ENCODE data around the gene RBM14.

Gene RBM14

GRCh38 chr11:66617155-66617834 lies 865 bp downstream of the RBM14 start:
- Histone ChIP-seq H3K9ac (ENCODE audit: low read depth in 1 of 2, low read length in 2 of 2) (peak overlapping the region; percentile 94 to 98), H3K4me3 (ENCODE audit: low read depth in 1 of 2, low read length in 2 of 2) (peak overlapping the region; percentile 97 to 100), H3K27me3 (ENCODE audit: control insufficient read depth in 1 of 2, insufficient read depth in 2 of 2, low read length in 2 of 2) (no peaks in the 10 kb centered on the region), H3K27ac (ENCODE audit: low read depth, low read length) (peak overlapping the region; percentile 93), H3K4me1 (ENCODE audit: control insufficient read depth in 1 of 2, insufficient read depth in 2 of 2, low read length in 2 of 2) (peaks cover 21 to 38% of the 10 kb centered on the region in 2 donors), H3K36me3 (ENCODE audit: control insufficient read depth in 1 of 2, insufficient read depth in 2 of 2, low read length in 2 of 2) (peaks cover 0 to 7% of the 10 kb centered on the region in 2 donors), H3K9me3 (ENCODE audit: control insufficient read depth in 1 of 2, low read length in 2 of 2) (no peaks in the 10 kb centered on the region)

GRCh38 chr11:66619080-66619554 lies 2.7 kb downstream of the RBM14 start:
- Histone ChIP-seq H3K4me1 (ENCODE audit: control insufficient read depth in 1 of 2, insufficient read depth in 2 of 2, low read length in 2 of 2) (peaks cover 31 to 56% of the 10 kb centered on the region in 2 donors), H3K9ac (ENCODE audit: low read depth in 1 of 2, low read length in 2 of 2) (peak overlapping the region in 1 of 2 donors; percentile 94), H3K27me3 (ENCODE audit: control insufficient read depth in 1 of 2, insufficient read depth in 2 of 2, low read length in 2 of 2) (no peaks in the 10 kb centered on the region), H3K4me3 (ENCODE audit: low read depth in 1 of 2, low read length in 2 of 2) (peak overlapping the region; percentile 97 to 100), H3K9me3 (ENCODE audit: control insufficient read depth in 1 of 2, low read length in 2 of 2) (no peaks in the 10 kb centered on the region), H3K27ac (ENCODE audit: low read depth, low read length) (peak overlapping the region; percentile 65), H3K36me3 (ENCODE audit: control insufficient read depth in 1 of 2, insufficient read depth in 2 of 2, low read length in 2 of 2) (peaks cover 11 to 25% of the 10 kb centered on the region in 2 donors)

GRCh38 chr11:66624450-66624849 lies 8.0 kb downstream of the RBM14 start:
- H3K9ac ChIP-seq (ENCODE audit: low read depth in 1 of 2, low read length in 2 of 2) = no peak overlapping the region

GRCh38 chr11:66625041-66625751 lies 8.8 kb downstream of the RBM14 start:
- Histone ChIP-seq H3K27me3 (ENCODE audit: control insufficient read depth in 1 of 2, insufficient read depth in 2 of 2, low read length in 2 of 2) (no peaks in the 10 kb centered on the region), H3K27ac (ENCODE audit: low read depth, low read length) (no peak overlapping the region), H3K9me3 (ENCODE audit: control insufficient read depth in 1 of 2, low read length in 2 of 2) (no peaks in the 10 kb centered on the region), H3K4me3 (ENCODE audit: low read depth in 1 of 2, low read length in 2 of 2) (no peak overlapping the region), H3K4me1 (ENCODE audit: control insufficient read depth in 1 of 2, insufficient read depth in 2 of 2, low read length in 2 of 2) (peaks cover 18 to 40% of the 10 kb centered on the region in 2 donors), H3K36me3 (ENCODE audit: control insufficient read depth in 1 of 2, insufficient read depth in 2 of 2, low read length in 2 of 2) (peaks cover 53 to 85% of the 10 kb centered on the region in 2 donors), H3K9ac (ENCODE audit: low read depth in 1 of 2, low read length in 2 of 2) (no peak overlapping the region)

More at GRCh38 chr11:66624450-66624849, 8.0 kb downstream of the RBM14 start:
- H3K4me1 ChIP-seq (ENCODE audit: control insufficient read depth in 1 of 2, insufficient read depth in 2 of 2, low read length in 2 of 2) = peaks cover 18 to 44% of the 10 kb centered on the region in 2 donors
- no peak overlapping the region for H3K27ac ChIP-seq (ENCODE audit: low read depth, low read length)
- no peak overlapping the region for H3K4me3 ChIP-seq (ENCODE audit: low read depth in 1 of 2, low read length in 2 of 2)
- no peaks in the 10 kb centered on the region for H3K9me3 ChIP-seq (ENCODE audit: control insufficient read depth in 1 of 2, low read length in 2 of 2)
- H3K36me3 ChIP-seq (ENCODE audit: control insufficient read depth in 1 of 2, insufficient read depth in 2 of 2, low read length in 2 of 2) = peaks cover 51 to 78% of the 10 kb centered on the region in 2 donors
- H3K27me3 ChIP-seq (ENCODE audit: control insufficient read depth in 1 of 2, insufficient read depth in 2 of 2, low read length in 2 of 2) = no peaks in the 10 kb centered on the region

GRCh38 chr11:66625752-66626149 lies 9.3 kb downstream of the RBM14 start:
- Histone ChIP-seq H3K9ac (ENCODE audit: low read depth in 1 of 2, low read length in 2 of 2) (no peak overlapping the region), H3K9me3 (ENCODE audit: control insufficient read depth in 1 of 2, low read length in 2 of 2) (no peaks in the 10 kb centered on the region), H3K36me3 (ENCODE audit: control insufficient read depth in 1 of 2, insufficient read depth in 2 of 2, low read length in 2 of 2) (peaks cover 53 to 85% of the 10 kb centered on the region in 2 donors), H3K27ac (ENCODE audit: low read depth, low read length) (no peak overlapping the region), H3K4me3 (ENCODE audit: low read depth in 1 of 2, low read length in 2 of 2) (no peak overlapping the region), H3K4me1 (ENCODE audit: control insufficient read depth in 1 of 2, insufficient read depth in 2 of 2, low read length in 2 of 2) (peaks cover 14 to 36% of the 10 kb centered on the region in 2 donors), H3K27me3 (ENCODE audit: control insufficient read depth in 1 of 2, insufficient read depth in 2 of 2, low read length in 2 of 2) (no peaks in the 10 kb centered on the region)

GRCh38 chr11:66626382-66626781 lies 10.0 kb downstream of the RBM14 start:
- Histone ChIP-seq H3K9ac (ENCODE audit: low read depth in 1 of 2, low read length in 2 of 2) (no peak overlapping the region), H3K36me3 (ENCODE audit: control insufficient read depth in 1 of 2, insufficient read depth in 2 of 2, low read length in 2 of 2) (peaks cover 53 to 85% of the 10 kb centered on the region in 2 donors), H3K4me3 (ENCODE audit: low read depth in 1 of 2, low read length in 2 of 2) (no peak overlapping the region), H3K27me3 (ENCODE audit: control insufficient read depth in 1 of 2, insufficient read depth in 2 of 2, low read length in 2 of 2) (no peaks in the 10 kb centered on the region), H3K4me1 (ENCODE audit: control insufficient read depth in 1 of 2, insufficient read depth in 2 of 2, low read length in 2 of 2) (peaks cover 11 to 30% of the 10 kb centered on the region in 2 donors), H3K9me3 (ENCODE audit: control insufficient read depth in 1 of 2, low read length in 2 of 2) (no peaks in the 10 kb centered on the region), H3K27ac (ENCODE audit: low read depth, low read length) (no peak overlapping the region)

- Histone ChIP-seq H3K4me3 (ENCODE audit: low read depth in 1 of 2, low read length in 2 of 2) (no peak overlapping the region), H3K27me3 (ENCODE audit: control insufficient read depth in 1 of 2, insufficient read depth in 2 of 2, low read length in 2 of 2) (no peaks in the 10 kb centered on the region), H3K27ac (ENCODE audit: low read depth, low read length) (no peak overlapping the region), H3K9me3 (ENCODE audit: control insufficient read depth in 1 of 2, low read length in 2 of 2) (no peaks in the 10 kb centered on the region), H3K36me3 (ENCODE audit: control insufficient read depth in 1 of 2, insufficient read depth in 2 of 2, low read length in 2 of 2) (peaks cover 53 to 80% of the 10 kb centered on the region in 2 donors), H3K9ac (ENCODE audit: low read depth in 1 of 2, low read length in 2 of 2) (no peak overlapping the region), H3K4me1 (ENCODE audit: control insufficient read depth in 1 of 2, insufficient read depth in 2 of 2, low read length in 2 of 2) (peaks cover 11 to 25% of the 10 kb centered on the region in 2 donors)
Observed at GRCh38 chr11:66626926-66627325, 10.5 kb downstream of the RBM14 start.

- Histone ChIP-seq H3K36me3 (ENCODE audit: control insufficient read depth in 1 of 2, insufficient read depth in 2 of 2, low read length in 2 of 2) (peaks cover 45 to 71% of the 10 kb centered on the region in 2 donors), H3K4me3 (ENCODE audit: low read depth in 1 of 2, low read length in 2 of 2) (no peak overlapping the region), H3K4me1 (ENCODE audit: control insufficient read depth in 1 of 2, insufficient read depth in 2 of 2, low read length in 2 of 2) (peaks cover under 1 to 15% of the 10 kb centered on the region in 2 donors), H3K27me3 (ENCODE audit: control insufficient read depth in 1 of 2, insufficient read depth in 2 of 2, low read length in 2 of 2) (no peaks in the 10 kb centered on the region), H3K27ac (ENCODE audit: low read depth, low read length) (no peak overlapping the region), H3K9me3 (ENCODE audit: control insufficient read depth in 1 of 2, low read length in 2 of 2) (no peaks in the 10 kb centered on the region), H3K9ac (ENCODE audit: low read depth in 1 of 2, low read length in 2 of 2) (no peak overlapping the region)
Observed at GRCh38 chr11:66628061-66628603, 11.7 kb downstream of the RBM14 start.

- Histone ChIP-seq H3K4me1 (ENCODE audit: control insufficient read depth in 1 of 2, insufficient read depth in 2 of 2, low read length in 2 of 2) (peaks cover 0 to 5% of the 10 kb centered on the region in 2 donors), H3K36me3 (ENCODE audit: control insufficient read depth in 1 of 2, insufficient read depth in 2 of 2, low read length in 2 of 2) (peaks cover 40 to 64% of the 10 kb centered on the region in 2 donors), H3K9me3 (ENCODE audit: control insufficient read depth in 1 of 2, low read length in 2 of 2) (no peaks in the 10 kb centered on the region), H3K9ac (ENCODE audit: low read depth in 1 of 2, low read length in 2 of 2) (no peak overlapping the region), H3K4me3 (ENCODE audit: low read depth in 1 of 2, low read length in 2 of 2) (no peak overlapping the region), H3K27me3 (ENCODE audit: control insufficient read depth in 1 of 2, insufficient read depth in 2 of 2, low read length in 2 of 2) (no peaks in the 10 kb centered on the region), H3K27ac (ENCODE audit: low read depth, low read length) (no peak overlapping the region)
Observed at GRCh38 chr11:66629356-66629755, 12.9 kb downstream of the RBM14 start.

- Histone ChIP-seq H3K4me1 (ENCODE audit: control insufficient read depth in 1 of 2, insufficient read depth in 2 of 2, low read length in 2 of 2) (peaks cover 0 to 3% of the 10 kb centered on the region in 2 donors), H3K9ac (ENCODE audit: low read depth in 1 of 2, low read length in 2 of 2) (no peak overlapping the region), H3K9me3 (ENCODE audit: control insufficient read depth in 1 of 2, low read length in 2 of 2) (no peaks in the 10 kb centered on the region), H3K27me3 (ENCODE audit: control insufficient read depth in 1 of 2, insufficient read depth in 2 of 2, low read length in 2 of 2) (no peaks in the 10 kb centered on the region), H3K27ac (ENCODE audit: low read depth, low read length) (no peak overlapping the region), H3K36me3 (ENCODE audit: control insufficient read depth in 1 of 2, insufficient read depth in 2 of 2, low read length in 2 of 2) (peaks cover 27 to 44% of the 10 kb centered on the region in 2 donors), H3K4me3 (ENCODE audit: low read depth in 1 of 2, low read length in 2 of 2) (no peak overlapping the region)
Observed at GRCh38 chr11:66631883-66632282, 15.5 kb downstream of the RBM14 start.
